OCI-LY3 (cell line): ENCODE data around the gene MYO1E.

Experiments used
- H2AFZ ChIP-seq: fragments of 200-600, 300-600 bp; shearing (Covaris generic); 2 replicates; pipeline ENCODE4 v1.6.0; 2014; ENCODE audit warnings: antibody characterized with exemption, low read depth, low read length
- H3K27ac ChIP-seq: fragments of 200-600, 300-600 bp; sonication (generic); 2 replicates; pipeline ENCODE4 v1.5.1; 2014; ENCODE audit warnings: mild to moderate bottlenecking, low read length, moderate library complexity, mixed read lengths
- H3K27me3 ChIP-seq: fragments of 200-600, 300-600 bp; sonication (generic); 2 replicates; pipeline ENCODE4 v1.6.1; 2014; ENCODE audit warnings: low read depth, low read length, mixed read lengths
- H3K36me3 ChIP-seq: fragments of 200-600, 300-600 bp; sonication (generic); replicated peaks from 2 replicates; pipeline ENCODE3; 2014; ENCODE audit warnings: low read depth, low read length, mixed read lengths
- H3K4me1 ChIP-seq: fragments of 300-600, 200-600 bp; sonication (generic); 2 replicates; pipeline ENCODE4 v1.6.1; 2014; ENCODE audit warnings: low read length, mixed read lengths
- H3K4me2 ChIP-seq: fragments of 200-600, 300-600 bp; sonication (generic); 2 replicates; pipeline ENCODE4 v1.6.1; 2014; ENCODE audit warnings: low read length, mixed read lengths
- H3K4me3 ChIP-seq: fragments of 300-600, 200-600 bp; sonication (generic); 2 replicates; pipeline ENCODE4 v1.5.1; 2014; ENCODE audit warnings: antibody characterized with exemption, mild to moderate bottlenecking, low read length, moderate library complexity
- H3K79me2 ChIP-seq: fragments of 300-600, 200-600 bp; shearing (Covaris generic); 2 replicates; pipeline ENCODE4 v1.6.1; 2014; ENCODE audit warnings: mild to moderate bottlenecking, low read length, mixed read lengths
- H3K9ac ChIP-seq: fragments of 300-600, 200-600 bp; shearing (Covaris generic); 2 replicates; pipeline ENCODE4 v1.6.0; 2014; ENCODE audit warnings: mild to moderate bottlenecking, low read length, moderate library complexity
- H3K9me3 ChIP-seq: fragments of 200-600, 300-600 bp; shearing (Covaris generic); 2 replicates; pipeline ENCODE4 v1.6.1; 2014; ENCODE audit warnings: low read length, mixed read lengths; ENCODE audit not compliant: insufficient read depth
- H4K20me1 ChIP-seq: fragments of 200-600, 300-600 bp; sonication (generic); 2 replicates; pipeline ENCODE4 v1.6.1; 2016; ENCODE audit warnings: low read length, mixed read lengths; ENCODE audit not compliant: insufficient read depth
- EZH2phosphoT487 ChIP-seq: fragments of 200-600 bp; shearing (Covaris generic); IDR thresholded peaks from 2 replicates; pipeline ENCODE4 v1.6.1; 2018; ENCODE audit warnings: antibody characterized with exemption, mixed run types, low read depth
- TF ChIP-seq, protein P1 (sequence below): fragments of 200-600, 300-600 bp; sonication (generic); IDR thresholded peaks from 2 replicates; pipeline ENCODE4 v1.5.1; 2014; ENCODE audit warnings: antibody characterized with exemption, low read length, low read depth

MYO1E gene

DNA sequence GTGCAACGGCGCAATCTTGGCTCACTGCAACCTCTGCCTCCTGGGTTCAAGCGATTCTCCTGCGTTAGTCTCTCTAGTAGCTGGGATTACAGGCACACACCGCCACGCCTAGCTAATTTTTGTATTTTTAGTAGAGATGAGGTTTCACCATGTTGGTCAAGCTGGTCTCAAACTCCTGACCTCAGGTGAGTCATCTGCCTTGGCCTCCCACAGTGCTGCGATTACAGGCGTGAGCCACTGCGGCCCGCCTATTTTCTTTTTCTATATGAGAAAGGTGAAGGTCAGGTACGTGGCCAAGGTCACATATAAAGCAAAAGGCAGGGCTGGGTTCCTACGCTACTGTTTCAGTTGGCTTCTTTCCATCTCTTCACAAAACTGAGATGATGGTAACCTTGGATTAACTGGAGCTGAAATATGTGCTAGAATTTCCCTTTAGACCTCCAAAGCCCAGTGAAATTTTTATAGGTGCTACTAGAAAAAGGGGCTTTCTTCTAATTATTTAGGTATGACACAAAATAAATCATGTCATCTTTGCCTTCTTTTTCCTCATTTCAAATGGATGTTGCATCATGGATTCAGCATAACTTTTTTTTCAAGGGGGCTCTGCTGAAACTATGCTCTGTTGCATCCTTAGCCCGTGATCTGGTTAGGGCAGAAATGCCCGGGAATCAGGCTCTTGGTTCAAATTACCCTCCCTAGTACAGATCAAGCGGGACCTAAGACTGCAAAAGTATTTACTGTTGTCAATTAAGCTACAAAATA is 68.5 kb downstream of the MYO1E start:
- Histone ChIP-seq H3K4me2 (no peak overlapping the region), H3K79me2 (peaks cover 4% of the 10 kb centered on the region; the same call in 1 of the 2 replicates), H2AFZ (no peak overlapping the region), H3K4me3 (no peak overlapping the region), H3K27ac (no peak overlapping the region), H3K4me1 (peaks cover 57% of the 10 kb centered on the region), H3K27me3 (peaks cover 21% of the 10 kb centered on the region), H3K36me3 (no peaks in the 10 kb centered on the region), H4K20me1 (no peaks in the 10 kb centered on the region), H3K9ac (no peak overlapping the region), H3K9me3 (no peaks in the 10 kb centered on the region)
- TF ChIP-seq EZH2phosphoT487, result no peak
- TF ChIP-seq, protein P1, sequence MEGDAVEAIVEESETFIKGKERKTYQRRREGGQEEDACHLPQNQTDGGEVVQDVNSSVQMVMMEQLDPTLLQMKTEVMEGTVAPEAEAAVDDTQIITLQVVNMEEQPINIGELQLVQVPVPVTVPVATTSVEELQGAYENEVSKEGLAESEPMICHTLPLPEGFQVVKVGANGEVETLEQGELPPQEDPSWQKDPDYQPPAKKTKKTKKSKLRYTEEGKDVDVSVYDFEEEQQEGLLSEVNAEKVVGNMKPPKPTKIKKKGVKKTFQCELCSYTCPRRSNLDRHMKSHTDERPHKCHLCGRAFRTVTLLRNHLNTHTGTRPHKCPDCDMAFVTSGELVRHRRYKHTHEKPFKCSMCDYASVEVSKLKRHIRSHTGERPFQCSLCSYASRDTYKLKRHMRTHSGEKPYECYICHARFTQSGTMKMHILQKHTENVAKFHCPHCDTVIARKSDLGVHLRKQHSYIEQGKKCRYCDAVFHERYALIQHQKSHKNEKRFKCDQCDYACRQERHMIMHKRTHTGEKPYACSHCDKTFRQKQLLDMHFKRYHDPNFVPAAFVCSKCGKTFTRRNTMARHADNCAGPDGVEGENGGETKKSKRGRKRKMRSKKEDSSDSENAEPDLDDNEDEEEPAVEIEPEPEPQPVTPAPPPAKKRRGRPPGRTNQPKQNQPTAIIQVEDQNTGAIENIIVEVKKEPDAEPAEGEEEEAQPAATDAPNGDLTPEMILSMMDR, result no peak

DNA sequence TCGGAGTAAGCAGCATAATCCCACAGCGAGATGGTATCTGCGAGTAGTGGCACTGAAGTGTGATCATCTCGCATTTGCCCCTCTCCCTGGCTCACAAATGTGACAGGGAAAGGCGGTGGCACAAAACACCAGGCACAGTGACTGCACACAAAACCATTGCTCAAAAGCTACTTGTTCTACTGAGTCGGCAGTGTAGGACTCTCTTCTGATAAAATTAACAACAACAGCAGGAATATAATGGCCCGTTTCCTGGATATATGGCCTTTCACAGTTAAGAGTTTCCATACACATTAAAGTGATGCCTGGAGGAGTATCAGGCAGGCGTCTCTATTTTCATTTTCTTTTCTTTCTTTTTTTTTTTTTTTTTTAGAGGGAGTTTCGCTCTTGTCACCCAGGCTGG is 69.0 kb downstream of the MYO1E start:
- H3K9ac ChIP-seq, result no peak overlapping the region
- 0 out of 2 replicates have a peak, but pooled peaks cover under 1% of the 10 kb centered on the region for H4K20me1 ChIP-seq
- no peak overlapping the region for H3K27ac ChIP-seq
- H3K36me3 ChIP-seq, result no peaks in the 10 kb centered on the region
- H3K9me3 ChIP-seq, result no peaks in the 10 kb centered on the region
- peaks cover 26% of the 10 kb centered on the region for H3K27me3 ChIP-seq
- H2AFZ ChIP-seq, result no peak overlapping the region
- peaks cover 4% of the 10 kb centered on the region; the same call in 1 of the 2 replicates for H3K79me2 ChIP-seq
- H3K4me3 ChIP-seq, result no peak overlapping the region
- no peak for TF ChIP-seq EZH2phosphoT487
- TF ChIP-seq, protein P1, result no peak
- peaks cover 63% of the 10 kb centered on the region for H3K4me1 ChIP-seq
- H3K4me2 ChIP-seq, result no peak overlapping the region

DNA sequence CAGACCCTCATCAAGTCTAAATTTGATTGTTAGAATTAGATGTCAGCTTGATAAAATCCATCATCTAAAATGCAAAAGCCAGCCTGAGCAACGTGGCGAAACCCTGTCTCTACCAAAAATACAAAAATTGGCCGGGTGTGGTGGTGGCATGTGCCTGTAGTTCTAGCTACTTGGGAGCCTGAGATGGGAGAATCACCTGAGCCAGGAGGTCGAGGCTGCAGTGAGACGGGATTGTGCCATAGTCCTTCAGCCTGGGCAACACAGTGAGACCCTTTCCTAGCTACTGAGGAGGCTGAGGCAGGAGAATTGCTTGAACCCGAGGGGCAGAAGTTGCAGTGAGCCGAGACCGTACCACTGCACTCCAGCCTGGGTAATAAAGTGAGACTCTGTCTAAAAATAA is 69.5 kb downstream of the MYO1E start:
- no peak overlapping the region for H3K9ac ChIP-seq
- no peak overlapping the region for H3K4me2 ChIP-seq
- peaks cover 4% of the 10 kb centered on the region; the same call in 1 of the 2 replicates for H3K79me2 ChIP-seq
- H4K20me1 ChIP-seq, result 0 out of 2 replicates have a peak, but pooled peaks cover 2% of the 10 kb centered on the region
- H3K27me3 ChIP-seq, result peaks cover 26% of the 10 kb centered on the region
- peaks cover 68% of the 10 kb centered on the region for H3K4me1 ChIP-seq
- TF ChIP-seq EZH2phosphoT487, result no peak
- TF ChIP-seq, protein P1, result no peak
- no peak overlapping the region for H2AFZ ChIP-seq
- H3K27ac ChIP-seq, result no peak overlapping the region
- no peaks in the 10 kb centered on the region for H3K36me3 ChIP-seq
- H3K4me3 ChIP-seq, result no peak overlapping the region
- no peaks in the 10 kb centered on the region for H3K9me3 ChIP-seq

DNA sequence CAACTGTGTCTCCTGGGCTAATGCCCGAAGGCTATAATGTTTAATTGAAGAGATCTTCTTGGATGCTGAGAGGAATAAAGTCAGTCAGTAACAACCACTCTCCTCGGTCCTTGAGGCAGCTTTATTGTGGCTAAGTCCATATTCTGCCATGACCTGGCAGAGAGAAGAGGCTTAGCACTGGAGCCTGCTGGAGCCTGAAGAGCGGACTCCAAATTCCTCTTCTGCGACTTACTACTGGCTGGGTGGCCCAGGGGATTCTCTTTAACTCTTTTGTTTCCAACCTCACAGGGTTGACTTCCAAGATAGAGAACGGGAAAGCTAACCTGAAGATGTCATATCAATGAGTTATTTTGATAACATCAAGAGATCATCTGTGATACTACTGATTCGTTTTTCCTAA is 71.1 kb downstream of the MYO1E start:
- Histone ChIP-seq H3K36me3 (no peaks in the 10 kb centered on the region), H3K9me3 (no peaks in the 10 kb centered on the region), H3K4me1 (peaks cover 76% of the 10 kb centered on the region), H2AFZ (no peak overlapping the region), H3K79me2 (peaks cover 4% of the 10 kb centered on the region; the same call in 1 of the 2 replicates), H3K9ac (no peak overlapping the region), H3K4me3 (no peak overlapping the region), H3K27ac (no peak overlapping the region), H4K20me1 (0 out of 2 replicates have a peak, but pooled peaks cover 2% of the 10 kb centered on the region), H3K4me2 (no peak overlapping the region), H3K27me3 (peaks cover 26% of the 10 kb centered on the region)
- no peak for TF ChIP-seq EZH2phosphoT487
